ENCODE data around the gene TUBE1.
A peak's percentile ranks its signal among the peaks of the same experiment; 100 is the strongest.

TUBE1 gene

DNA sequence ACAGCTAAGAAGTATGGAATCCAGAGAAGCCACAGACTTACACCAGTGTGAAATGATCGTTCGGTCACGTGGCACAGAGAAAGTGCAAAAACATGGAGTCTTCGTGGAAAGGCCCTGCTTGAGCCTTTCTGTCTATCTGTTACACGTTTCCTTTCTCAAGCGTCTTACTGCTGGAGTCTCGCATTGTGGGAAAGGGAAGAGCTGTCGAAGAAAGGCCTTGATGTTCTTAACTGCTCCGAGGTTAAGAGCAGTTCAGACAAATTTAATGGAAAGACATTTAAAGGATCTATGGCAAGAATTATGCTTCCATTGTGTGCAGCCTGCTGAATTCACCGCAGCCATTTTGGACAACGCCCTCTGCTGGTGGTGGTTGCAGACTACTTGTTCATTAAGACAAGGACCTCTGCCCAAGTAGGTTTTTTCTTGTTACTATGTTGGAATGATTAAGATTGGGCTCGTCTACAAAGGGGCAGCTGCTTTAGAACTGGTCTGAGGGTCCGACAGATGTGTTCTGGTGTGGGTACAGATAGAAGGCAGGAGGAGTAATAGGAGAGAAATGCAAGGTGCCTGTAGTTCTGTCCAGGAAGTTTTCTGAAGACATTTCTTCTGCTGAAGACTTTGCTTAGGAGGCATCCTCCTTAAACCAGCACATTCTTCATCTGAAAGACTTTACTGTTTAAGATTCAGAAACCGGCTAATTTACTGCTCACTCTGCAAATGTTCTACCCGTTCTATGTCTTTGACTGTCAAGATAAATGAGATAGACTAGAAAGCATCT is 58.0 kb downstream of the TUBE1 start:
- TF ChIP-seq, protein P1, sequence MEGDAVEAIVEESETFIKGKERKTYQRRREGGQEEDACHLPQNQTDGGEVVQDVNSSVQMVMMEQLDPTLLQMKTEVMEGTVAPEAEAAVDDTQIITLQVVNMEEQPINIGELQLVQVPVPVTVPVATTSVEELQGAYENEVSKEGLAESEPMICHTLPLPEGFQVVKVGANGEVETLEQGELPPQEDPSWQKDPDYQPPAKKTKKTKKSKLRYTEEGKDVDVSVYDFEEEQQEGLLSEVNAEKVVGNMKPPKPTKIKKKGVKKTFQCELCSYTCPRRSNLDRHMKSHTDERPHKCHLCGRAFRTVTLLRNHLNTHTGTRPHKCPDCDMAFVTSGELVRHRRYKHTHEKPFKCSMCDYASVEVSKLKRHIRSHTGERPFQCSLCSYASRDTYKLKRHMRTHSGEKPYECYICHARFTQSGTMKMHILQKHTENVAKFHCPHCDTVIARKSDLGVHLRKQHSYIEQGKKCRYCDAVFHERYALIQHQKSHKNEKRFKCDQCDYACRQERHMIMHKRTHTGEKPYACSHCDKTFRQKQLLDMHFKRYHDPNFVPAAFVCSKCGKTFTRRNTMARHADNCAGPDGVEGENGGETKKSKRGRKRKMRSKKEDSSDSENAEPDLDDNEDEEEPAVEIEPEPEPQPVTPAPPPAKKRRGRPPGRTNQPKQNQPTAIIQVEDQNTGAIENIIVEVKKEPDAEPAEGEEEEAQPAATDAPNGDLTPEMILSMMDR (conservative IDR thresholded peaks at IDR 0.05; ENCODE audit: low read length): peak; percentile 93
- no peak for TF ChIP-seq EZH2phosphoT487 (IDR thresholded peaks at IDR 0.05; ENCODE audit: borderline replicate concordance)

DNA sequence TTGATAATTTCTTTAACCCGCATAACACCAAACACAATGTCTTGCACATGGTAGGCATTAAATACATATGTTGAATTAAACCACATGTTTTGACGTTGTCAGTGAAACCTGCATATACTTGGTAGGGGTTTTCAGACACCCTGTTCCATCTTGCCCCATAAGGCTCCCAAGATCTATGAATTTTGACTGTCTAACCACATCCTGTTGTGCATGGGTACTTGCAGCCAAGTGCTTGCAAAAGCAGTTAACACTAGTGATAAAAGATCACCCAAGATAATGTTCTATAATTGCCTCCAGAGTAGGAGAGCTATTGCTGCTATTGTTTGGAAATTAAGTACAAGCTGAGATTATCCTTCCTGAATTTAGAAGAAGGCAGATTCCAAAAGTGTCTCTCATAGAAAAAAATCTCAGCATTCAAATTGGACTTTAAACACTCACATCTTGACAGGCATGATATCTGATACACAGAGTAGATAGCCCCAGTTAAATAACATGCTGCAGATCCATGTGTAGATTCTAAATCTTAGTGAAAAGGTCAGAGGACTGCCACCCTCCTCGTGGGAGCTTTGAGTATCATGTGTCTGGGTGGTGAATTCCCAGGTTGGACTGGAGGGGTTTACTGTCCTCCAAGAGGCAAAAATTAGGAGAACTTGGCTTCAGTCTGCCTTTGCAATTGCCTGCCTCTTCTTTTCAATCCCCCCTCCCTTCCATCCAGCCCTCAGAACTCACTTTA is 59.2 kb downstream of the TUBE1 start:
- H3K4me2 ChIP-seq (ENCODE audit: low read depth, low read length, poor library complexity, severe bottlenecking): peak overlapping the region; percentile 64
- H2AFZ ChIP-seq (ENCODE audit: low read length): no peak overlapping the region

More for the DNA sequence above, 58.0 kb downstream of the TUBE1 start:
- Histone ChIP-seq H3F3A (ENCODE audit: low read depth) (0 out of 2 replicates have a peak, but pooled peaks cover 2% of the 10 kb centered on the region), H3K4me1 (ENCODE audit: insufficient read depth, low read length, poor library complexity, severe bottlenecking) (peaks cover 27% of the 10 kb centered on the region), H3K79me2 (ENCODE audit: insufficient read depth, low read length) (no peaks in the 10 kb centered on the region), H4K20me1 (ENCODE audit: insufficient read depth, low read length, poor library complexity, severe bottlenecking) (no peaks in the 10 kb centered on the region), H3K27me3 (ENCODE audit: insufficient read depth, low read length, poor library complexity, severe bottlenecking) (no peaks in the 10 kb centered on the region), H3K36me3 (ENCODE audit: insufficient read depth, low read length) (no peaks in the 10 kb centered on the region), H3K9me2 (replicated peaks; ENCODE audit: low read depth, low read length) (no peaks in the 10 kb centered on the region), H3K9me3 (ENCODE audit: insufficient read depth, low read depth, low read length) (no peaks in the 10 kb centered on the region), H3K9ac (ENCODE audit: low read depth, low read length, poor library complexity, severe bottlenecking) (no peak overlapping the region), H3K4me3 (ENCODE audit: low read length, poor library complexity, severe bottlenecking) (no peak overlapping the region), H3K4me2 (ENCODE audit: low read depth, low read length, poor library complexity, severe bottlenecking) (peak overlapping the region; percentile 64), H2AFZ (ENCODE audit: low read length) (peak overlapping the region; percentile 71)

DNA sequence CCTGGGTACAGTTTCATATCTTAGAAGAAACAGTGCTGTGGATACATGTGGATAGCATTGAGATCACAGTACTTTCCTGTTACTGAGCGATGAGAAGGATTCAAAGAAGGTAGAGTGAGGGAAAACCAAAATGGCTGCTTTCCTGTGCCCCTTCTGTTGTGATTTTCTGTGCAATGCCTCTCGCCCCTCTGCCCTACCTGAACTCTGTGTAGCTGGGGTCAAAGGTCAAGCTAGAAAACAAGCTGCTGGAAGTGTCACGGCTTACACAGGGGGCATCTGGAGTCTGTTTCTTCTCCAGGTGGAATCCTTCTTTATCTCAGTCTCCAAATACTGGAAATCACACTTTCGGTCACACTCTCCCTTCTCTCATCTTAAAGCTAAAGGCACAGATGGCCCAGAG is 60.3 kb downstream of the TUBE1 start:
- no peaks in the 10 kb centered on the region for H4K20me1 ChIP-seq (ENCODE audit: insufficient read depth, low read length, poor library complexity, severe bottlenecking)
- no peaks in the 10 kb centered on the region for H3K9me2 ChIP-seq (replicated peaks; ENCODE audit: low read depth, low read length)
- H3K9ac ChIP-seq (ENCODE audit: low read depth, low read length, poor library complexity, severe bottlenecking): no peak overlapping the region
- no peak overlapping the region for H3K4me2 ChIP-seq (ENCODE audit: low read depth, low read length, poor library complexity, severe bottlenecking)
- no peak overlapping the region for H3K4me3 ChIP-seq (ENCODE audit: low read length, poor library complexity, severe bottlenecking)
- H3K9me3 ChIP-seq (ENCODE audit: insufficient read depth, low read depth, low read length): no peaks in the 10 kb centered on the region
- H3K36me3 ChIP-seq (ENCODE audit: insufficient read depth, low read length): no peaks in the 10 kb centered on the region
- no peak for TF ChIP-seq EZH2phosphoT487 (IDR thresholded peaks at IDR 0.05; ENCODE audit: borderline replicate concordance)
- TF ChIP-seq, protein P1 (conservative IDR thresholded peaks at IDR 0.05; ENCODE audit: low read length): no peak
- no peaks in the 10 kb centered on the region for H3K27me3 ChIP-seq (ENCODE audit: insufficient read depth, low read length, poor library complexity, severe bottlenecking)
- peaks cover 27% of the 10 kb centered on the region for H3K4me1 ChIP-seq (ENCODE audit: insufficient read depth, low read length, poor library complexity, severe bottlenecking)
- H3K79me2 ChIP-seq (ENCODE audit: insufficient read depth, low read length): no peaks in the 10 kb centered on the region
- H2AFZ ChIP-seq (ENCODE audit: low read length): no peak overlapping the region
- H3F3A ChIP-seq (ENCODE audit: low read depth): 0 out of 2 replicates have a peak, but pooled peaks cover 2% of the 10 kb centered on the region

More for the DNA sequence above, 59.2 kb downstream of the TUBE1 start:
- H3K4me1 ChIP-seq (ENCODE audit: insufficient read depth, low read length, poor library complexity, severe bottlenecking): peaks cover 27% of the 10 kb centered on the region
- H3K9me3 ChIP-seq (ENCODE audit: insufficient read depth, low read depth, low read length): no peaks in the 10 kb centered on the region
- H3K4me3 ChIP-seq (ENCODE audit: low read length, poor library complexity, severe bottlenecking): peak overlapping the region; percentile 29
- no peak overlapping the region for H3K9ac ChIP-seq (ENCODE audit: low read depth, low read length, poor library complexity, severe bottlenecking)
- no peaks in the 10 kb centered on the region for H3K27me3 ChIP-seq (ENCODE audit: insufficient read depth, low read length, poor library complexity, severe bottlenecking)
- no peaks in the 10 kb centered on the region for H4K20me1 ChIP-seq (ENCODE audit: insufficient read depth, low read length, poor library complexity, severe bottlenecking)
- H3K79me2 ChIP-seq (ENCODE audit: insufficient read depth, low read length): no peaks in the 10 kb centered on the region
- H3K36me3 ChIP-seq (ENCODE audit: insufficient read depth, low read length): no peaks in the 10 kb centered on the region
- TF ChIP-seq, protein P1 (conservative IDR thresholded peaks at IDR 0.05; ENCODE audit: low read length): no peak
- peak; percentile 69; the same call in 1 of the 2 replicates for TF ChIP-seq EZH2phosphoT487 (IDR thresholded peaks at IDR 0.05; ENCODE audit: borderline replicate concordance)
- H3K9me2 ChIP-seq (replicated peaks; ENCODE audit: low read depth, low read length): no peaks in the 10 kb centered on the region
- H3F3A ChIP-seq (ENCODE audit: low read depth): 0 out of 2 replicates have a peak, but pooled peaks cover 2% of the 10 kb centered on the region

Data from Loucy (cell line).